PC-9 (cell line): ENCODE data around the gene TENM4. TPM values are rescaled to one million over a fixed set of nuclear protein-coding genes. Genes with fewer than 3 reads are reported as not detected.

ENCODE experiments used
- BruUV-seq: library from RNA; stranded (reverse); fragments of 400-500 nt; replicated peaks from 2 replicates; lab custom pipeline; 2021; lab: Mats Ljungman, UMichigan
- CTCF ChIA-PET: fragments of 300-600 bp; sonication (Branson Sonifier 250); formaldehyde crosslinking; loops from one replicate; lab custom pipeline; 2022; ENCODE audit warnings: antibody characterized with exemption; lab: Charles Lee
- POLR2A ChIA-PET: fragments of 300-600 bp; sonication (Branson Sonifier 250); formaldehyde crosslinking; loops from one replicate; lab custom pipeline; 2022; ENCODE audit warnings: antibody characterized with exemption; ENCODE audit not compliant: unreplicated experiment; lab: Charles Lee
- DNase-seq, 2 experiments: peaks; one replicate each; pipeline versions ENCODE4 v3.0.0 to v3.0.0-alpha.2; 2015 to 2022; ENCODE audit warnings: mixed read lengths in 1 of 2
- H2AFZ ChIP-seq: fragments of 200-600 bp; sonication (generic); 2 replicates; pipeline ENCODE4 v1.8.1; 2017; ENCODE audit warnings: antibody characterized with exemption
- H3F3A ChIP-seq: fragments of 200-600 bp; sonication (generic); 2 replicates; pipeline ENCODE4 v1.8.1; 2017; ENCODE audit warnings: antibody characterized with exemption, mild to moderate bottlenecking, low read depth; ENCODE audit not compliant: insufficient read depth
- H3K27ac ChIP-seq: fragments of 200-600 bp; sonication (generic); 2 replicates; pipeline ENCODE4 v1.6.1; 2016; ENCODE audit warnings: mixed run types
- H3K27me3 ChIP-seq: fragments of 200-600 bp; sonication (generic); 2 replicates; pipeline ENCODE4 v1.6.1; 2016; ENCODE audit warnings: low read depth, mixed run types; ENCODE audit not compliant: insufficient read depth
- H3K36me3 ChIP-seq: fragments of 200-600 bp; sonication (generic); 2 replicates; pipeline ENCODE4 v1.6.1; 2016; ENCODE audit warnings: low read depth, mixed run types
- H3K4me1 ChIP-seq: fragments of 200-600 bp; sonication (generic); replicated peaks from 2 replicates; pipeline ENCODE4 v1.6.1; 2016; ENCODE audit warnings: mixed run types; ENCODE audit not compliant: insufficient read depth
- H3K4me2 ChIP-seq: fragments of 200-600 bp; sonication (generic); 2 replicates; pipeline ENCODE4 v1.6.1; 2017; ENCODE audit warnings: mixed run types
- H3K4me3 ChIP-seq: fragments of 200-600 bp; sonication (generic); 2 replicates; pipeline ENCODE4 v1.6.1; 2016; ENCODE audit warnings: mixed run types
- H3K79me2 ChIP-seq: fragments of 200-600 bp; sonication (generic); 2 replicates; pipeline ENCODE4 v1.6.1; 2017; ENCODE audit warnings: low read depth, mixed run types
- H3K9me2 ChIP-seq: fragments of 200-600 bp; sonication (generic); 2 replicates; pipeline ENCODE4 v1.8.1; 2017; ENCODE audit warnings: mild to moderate bottlenecking; ENCODE audit not compliant: insufficient read depth
- H3K9me3 ChIP-seq: fragments of 200-600 bp; sonication (generic); 2 replicates; pipeline ENCODE4 v1.8.1; 2016; ENCODE audit warnings: low read depth; ENCODE audit not compliant: insufficient read depth
- H4K20me1 ChIP-seq: fragments of 200-600 bp; sonication (generic); 2 replicates; pipeline ENCODE4 v1.8.1; 2017; ENCODE audit not compliant: insufficient read depth
- CTCF ChIP-seq: fragments of 200-600 bp; sonication (generic); conservative IDR thresholded peaks from 2 replicates; pipeline ENCODE4 v1.6.1; 2017; ENCODE audit warnings: mixed run types, antibody characterized with exemption, mild to moderate bottlenecking, moderate library complexity
- EZH2 ChIP-seq: fragments of 200-600 bp; sonication (generic); IDR thresholded peaks from 2 replicates; pipeline ENCODE4 v1.8.0; 2017; ENCODE audit warnings: antibody characterized with exemption, low read depth
- intact Hi-C: fragments of 100-400 bp; cut with micrococcal nuclease; formaldehyde crosslinking; loops from one replicate; pipeline ENCODE4 v1.10.0; 2022; ENCODE audit not compliant: unreplicated experiment
- total RNA-seq: library from RNA; stranded (reverse); gene quantifications from 2 replicates; pipeline ENCODE4 v1.2.3, GENCODE V29; 2021

Gene TENM4
- total RNA-seq, 1 experiment from 2014 or later, result not detected

GRCh38 chr11:79437981-79438630 lies 2.7 kb downstream of the TENM4 start:
- H3K27me3 ChIP-seq, result peaks cover 53% of the 10 kb centered on the region

GRCh38 chr11:79437278-79437980 lies 3.4 kb downstream of the TENM4 start:
- no peak overlapping the region for H2AFZ ChIP-seq

More at GRCh38 chr11:79437981-79438630, 2.7 kb downstream of the TENM4 start:
- TF ChIP-seq EZH2 (no peak; the same call in 1 of the 2 replicates), CTCF (no peak)
- H3K9me3 ChIP-seq, result no peaks in the 10 kb centered on the region
- H4K20me1 ChIP-seq, result no peaks in the 10 kb centered on the region
- H3K4me1 ChIP-seq, result no peaks in the 10 kb centered on the region
- H3F3A ChIP-seq, result no peaks in the 10 kb centered on the region
- no peak overlapping the region for H3K27ac ChIP-seq
- no TSS peak for BruUV-seq
- H2AFZ ChIP-seq, result no peak overlapping the region
- H3K79me2 ChIP-seq, result no peaks in the 10 kb centered on the region
- no peaks in the 10 kb centered on the region for H3K9me2 ChIP-seq
- ChIA-PET CTCF (no interaction called here), POLR2A (no interaction called here)
- intact Hi-C loops, result no loop called here
- no peak overlapping the region for H3K4me3 ChIP-seq
- no peaks in the 10 kb centered on the region for H3K36me3 ChIP-seq
- no peak for DNase-seq
- H3K4me2 ChIP-seq, result 0 out of 2 replicates have a peak overlapping the region, but pooled peaks have one; percentile 3

GRCh38 chr11:79436919-79437277 lies 3.9 kb downstream of the TENM4 start:
- Histone ChIP-seq H3K27me3 (peaks cover 51% of the 10 kb centered on the region), H3K9me3 (no peaks in the 10 kb centered on the region), H3K79me2 (no peaks in the 10 kb centered on the region), H3K4me3 (no peak overlapping the region), H3K4me2 (no peak overlapping the region), H3F3A (no peaks in the 10 kb centered on the region), H3K27ac (no peak overlapping the region), H4K20me1 (no peaks in the 10 kb centered on the region), H2AFZ (no peak overlapping the region), H3K9me2 (no peaks in the 10 kb centered on the region), H3K4me1 (peaks cover 3% of the 10 kb centered on the region; the same call in 1 of the 2 replicates), H3K36me3 (no peaks in the 10 kb centered on the region)
- BruUV-seq, result no TSS peak
- CTCF ChIA-PET, result no interaction called here
- no peak for DNase-seq
- TF ChIP-seq EZH2, result no peak
- intact Hi-C loops, result no loop called here
- POLR2A ChIA-PET, result no interaction called here

More at GRCh38 chr11:79437278-79437980, 3.4 kb downstream of the TENM4 start:
- POLR2A ChIA-PET, result no interaction called here
- Histone ChIP-seq H3K9me3 (no peaks in the 10 kb centered on the region), H3K4me3 (no peak overlapping the region), H4K20me1 (no peaks in the 10 kb centered on the region), H3K79me2 (no peaks in the 10 kb centered on the region), H3K36me3 (no peaks in the 10 kb centered on the region), H3K27ac (no peak overlapping the region), H3F3A (no peaks in the 10 kb centered on the region), H3K4me2 (0 out of 2 replicates have a peak overlapping the region, but pooled peaks have one; percentile 3), H3K4me1 (no peaks in the 10 kb centered on the region), H3K27me3 (peaks cover 51% of the 10 kb centered on the region), H3K9me2 (no peaks in the 10 kb centered on the region)
- intact Hi-C loops, result no loop called here
- no TSS peak for BruUV-seq
- no peak for TF ChIP-seq EZH2
- no peak for TF ChIP-seq CTCF
- CTCF ChIA-PET, result no interaction called here
- DNase-seq, result no peak
